ENCODE data around the gene ADCY2. TPM values are rescaled to one million over a fixed set of nuclear protein-coding genes. Genes with fewer than 3 reads are reported as not detected.

ADCY2 gene
- total RNA-seq, 1 experiment from 2014 or later = 0.34 TPM

GRCh38 chr5:7764452-7764851 is 368.5 kb downstream of the ADCY2 start:
- no TSS peak for BruUV-seq (replicated peaks)
- Histone ChIP-seq H3K4me3 (ENCODE audit: low read depth, low read length, poor library complexity, severe bottlenecking) (no peak overlapping the region), H3K27me3 (replicated peaks; ENCODE audit: insufficient read depth, low read depth, low read length, poor library complexity) (peaks cover 14% of the 10 kb centered on the region), H3K4me1 (ENCODE audit: insufficient read depth, low read length, poor library complexity, severe bottlenecking) (no peaks in the 10 kb centered on the region), H3K36me3 (ENCODE audit: insufficient read depth, low read length, poor library complexity, severe bottlenecking) (no peaks in the 10 kb centered on the region), H3K27ac (ENCODE audit: low read depth, low read length, poor library complexity, severe bottlenecking) (no peak overlapping the region), H3K9me3 (ENCODE audit: low read depth, low read length, poor library complexity, severe bottlenecking) (no peaks in the 10 kb centered on the region)
- TF ChIP-seq CTCF (conservative IDR thresholded peaks at IDR 0.05; ENCODE audit: low read depth, low read length) = no peak
- no peak for TF ChIP-seq EZH2 (IDR thresholded peaks at IDR 0.05; ENCODE audit: borderline replicate concordance, low read depth, low read length, poor library complexity, severe bottlenecking)
- no peak for DNase-seq (ENCODE audit: low spot score)
- ChIA-PET CTCF (no interaction called here), POLR2A (ENCODE audit: low non-redundant PET) (no interaction called here)
- intact Hi-C loops (cut with micrococcal nuclease; ENCODE audit: unreplicated experiment) = no loop called here

GRCh38 chr5:7770436-7770835 is 374.5 kb downstream of the ADCY2 start:
- CTCF ChIA-PET = no interaction called here

GRCh38 chr5:7772141-7772540 is 376.2 kb downstream of the ADCY2 start:
- ChIA-PET CTCF (no interaction called here), POLR2A (ENCODE audit: low non-redundant PET) (no interaction called here)
- BruUV-seq (replicated peaks) = no TSS peak
- H3K36me3 ChIP-seq (ENCODE audit: insufficient read depth, low read length, poor library complexity, severe bottlenecking) = no peaks in the 10 kb centered on the region
- H3K27ac ChIP-seq (ENCODE audit: low read depth, low read length, poor library complexity, severe bottlenecking) = no peak overlapping the region
- no peaks in the 10 kb centered on the region for H3K4me1 ChIP-seq (ENCODE audit: insufficient read depth, low read length, poor library complexity, severe bottlenecking)
- H3K27me3 ChIP-seq (replicated peaks; ENCODE audit: insufficient read depth, low read depth, low read length, poor library complexity) = no peaks in the 10 kb centered on the region
- H3K4me3 ChIP-seq (ENCODE audit: low read depth, low read length, poor library complexity, severe bottlenecking) = no peak overlapping the region
- TF ChIP-seq EZH2 (IDR thresholded peaks at IDR 0.05; ENCODE audit: borderline replicate concordance, low read depth, low read length, poor library complexity, severe bottlenecking) = no peak
- no peak for TF ChIP-seq CTCF (conservative IDR thresholded peaks at IDR 0.05; ENCODE audit: low read depth, low read length)
- H3K9me3 ChIP-seq (ENCODE audit: low read depth, low read length, poor library complexity, severe bottlenecking) = no peaks in the 10 kb centered on the region
- no peak for DNase-seq (ENCODE audit: low spot score)
- intact Hi-C loops (cut with micrococcal nuclease; ENCODE audit: unreplicated experiment) = no loop called here

More at GRCh38 chr5:7770436-7770835, 374.5 kb downstream of the ADCY2 start:
- Histone ChIP-seq H3K4me3 (ENCODE audit: low read depth, low read length, poor library complexity, severe bottlenecking) (no peak overlapping the region), H3K27ac (ENCODE audit: low read depth, low read length, poor library complexity, severe bottlenecking) (no peak overlapping the region), H3K9me3 (ENCODE audit: low read depth, low read length, poor library complexity, severe bottlenecking) (no peaks in the 10 kb centered on the region), H3K27me3 (replicated peaks; ENCODE audit: insufficient read depth, low read depth, low read length, poor library complexity) (peaks cover 7% of the 10 kb centered on the region), H3K4me1 (ENCODE audit: insufficient read depth, low read length, poor library complexity, severe bottlenecking) (no peaks in the 10 kb centered on the region), H3K36me3 (ENCODE audit: insufficient read depth, low read length, poor library complexity, severe bottlenecking) (no peaks in the 10 kb centered on the region)
- POLR2A ChIA-PET (ENCODE audit: low non-redundant PET) = no interaction called here
- intact Hi-C loops (cut with micrococcal nuclease; ENCODE audit: unreplicated experiment) = no loop called here
- DNase-seq (ENCODE audit: low spot score) = no peak
- no TSS peak for BruUV-seq (replicated peaks)
- TF ChIP-seq CTCF (conservative IDR thresholded peaks at IDR 0.05; ENCODE audit: low read depth, low read length) (no peak), EZH2 (IDR thresholded peaks at IDR 0.05; ENCODE audit: borderline replicate concordance, low read depth, low read length, poor library complexity, severe bottlenecking) (no peak)
